HG03095 (cell line): Measurements from ENCODE around the gene NFIX.

Source experiments
- ATAC-seq: cut with Tn5 transposase; IDR thresholded peaks from one replicate; pipeline ENCODE4 v1.9.1; 2021; ENCODE audit warnings: moderate library complexity; ENCODE audit not compliant: unreplicated experiment

NFIX gene

DNA sequence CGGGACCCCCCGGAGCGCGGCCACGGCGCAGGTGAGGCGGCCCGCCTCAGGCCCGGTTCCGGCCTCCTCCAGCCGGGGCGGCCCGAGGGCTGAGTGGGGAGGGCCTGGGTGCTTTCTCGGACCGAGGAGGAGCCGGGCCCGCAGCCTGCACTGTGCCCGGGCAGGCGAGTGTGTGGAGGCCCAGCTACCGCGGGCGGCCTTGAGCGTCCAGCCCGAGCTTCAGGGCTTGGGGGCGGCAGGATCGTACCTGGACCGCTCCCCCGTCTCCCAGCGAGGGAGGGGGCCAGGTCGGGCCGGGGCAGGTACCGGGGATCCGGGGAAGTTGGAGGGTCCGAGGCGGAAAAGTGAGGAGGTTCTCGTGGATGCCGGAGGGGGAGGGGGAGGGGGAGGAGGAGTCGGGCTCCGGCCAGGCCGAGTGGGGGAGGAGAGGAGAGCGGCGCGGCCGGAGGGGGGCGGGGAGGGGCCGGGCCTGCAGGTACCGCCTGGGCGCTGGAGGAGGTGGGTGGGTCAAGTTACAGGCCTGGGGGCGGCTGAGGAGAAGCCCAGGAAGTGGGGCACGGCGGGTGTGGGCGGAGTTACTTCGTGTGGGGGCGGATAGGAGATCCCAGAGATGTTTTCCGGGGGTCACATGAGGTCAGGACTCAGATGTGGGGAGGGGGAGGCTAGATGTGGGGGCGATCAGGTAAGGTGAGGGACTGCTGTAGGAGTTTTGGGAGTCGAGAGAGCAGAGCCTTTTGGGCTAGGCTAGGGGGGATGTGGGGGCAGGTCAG lies 123.3 kb downstream of the NFIX start:
- no peak for ATAC-seq

DNA sequence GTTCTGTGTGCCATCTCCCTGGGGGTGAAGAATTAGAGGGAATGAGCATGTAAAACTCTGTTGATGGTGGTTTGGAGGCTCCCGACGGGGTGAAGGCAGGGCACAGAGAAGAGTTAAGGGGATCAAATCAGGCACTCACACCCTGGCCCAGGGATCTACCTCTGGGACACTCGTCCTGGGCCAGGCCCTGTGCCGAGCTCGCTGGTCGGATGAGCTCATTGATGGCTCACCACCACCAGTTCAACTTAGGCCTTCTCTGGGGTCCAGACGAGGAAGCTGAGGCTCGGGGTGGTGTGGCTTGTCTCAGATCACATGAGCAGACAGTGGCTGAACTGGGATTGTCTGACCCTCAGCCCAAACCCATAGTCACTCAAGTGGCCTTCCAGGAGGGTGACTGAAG lies 124.4 kb downstream of the NFIX start:
- ATAC-seq = no peak

DNA sequence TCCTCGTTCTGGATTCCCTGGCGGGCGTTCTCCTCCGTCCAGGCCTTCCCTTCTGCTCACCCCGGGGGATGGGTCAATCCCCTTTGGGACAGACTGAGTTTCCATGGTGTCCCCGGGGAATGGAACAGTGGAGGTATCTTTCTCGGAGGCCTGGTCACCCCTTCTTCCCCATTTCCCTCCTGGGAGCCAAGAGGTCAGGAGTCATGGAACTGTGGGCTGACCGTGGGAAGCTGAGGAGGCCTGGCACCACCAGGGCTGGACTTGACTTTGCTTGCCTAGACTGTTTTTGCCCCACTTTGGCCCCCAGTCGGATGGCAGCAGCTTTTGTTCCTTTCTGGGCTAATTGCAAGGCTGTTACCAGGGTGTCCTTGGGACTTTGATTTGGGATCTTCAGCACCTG lies 124.8 kb downstream of the NFIX start:
- no peak for ATAC-seq

DNA sequence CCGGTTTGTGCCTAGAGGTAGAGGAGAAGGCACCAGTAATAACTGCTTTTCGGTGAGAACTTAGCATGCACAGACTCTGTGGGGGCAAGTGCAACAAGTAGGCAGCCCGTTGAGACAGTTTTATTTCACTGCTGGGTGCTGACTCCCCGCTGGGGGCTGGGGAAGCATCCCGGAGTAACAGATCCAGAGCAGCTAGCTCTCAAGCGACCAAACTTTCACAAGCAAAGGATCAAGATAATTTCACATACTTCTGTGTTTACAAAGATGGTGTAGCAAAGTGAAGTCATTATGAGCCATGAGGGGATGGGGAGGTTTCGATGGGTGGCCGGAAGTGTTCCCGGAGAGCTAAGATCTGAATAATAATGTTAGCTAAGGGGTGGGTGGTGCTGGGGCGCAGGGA lies 125.5 kb downstream of the NFIX start:
- ATAC-seq = no peak

- ATAC-seq = no peak
Measured at GRCh38 chr19:13121551-13122274, 126.4 kb downstream of the NFIX start.

DNA sequence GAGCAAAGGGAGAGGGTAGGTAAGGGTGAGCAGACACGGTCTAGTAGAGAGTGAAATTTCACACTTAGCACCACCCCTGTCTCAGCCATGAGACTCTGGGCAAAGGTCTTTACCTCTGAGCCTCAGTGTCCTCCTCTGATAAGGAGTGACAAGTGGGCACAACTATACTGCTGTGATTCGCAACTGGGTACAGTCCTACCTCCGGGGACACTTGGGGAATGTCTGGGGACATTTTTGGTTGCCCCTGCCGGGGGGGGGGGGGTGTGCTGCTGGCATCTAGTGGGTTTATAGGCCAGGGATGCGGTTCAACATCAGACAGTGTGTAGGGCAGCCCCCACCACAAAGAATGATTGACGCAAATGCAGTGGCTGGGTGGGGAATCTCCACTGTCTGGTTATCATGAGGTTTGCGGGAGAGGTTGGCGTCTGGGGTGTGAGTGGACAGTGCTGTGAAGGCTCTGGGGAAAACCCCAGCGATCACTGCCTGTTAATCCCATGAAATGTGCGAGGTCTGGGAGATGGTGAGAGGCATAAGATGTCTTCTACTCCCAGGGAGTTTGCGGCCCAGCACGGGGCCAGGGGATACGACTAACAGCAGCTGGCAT lies 127.1 kb downstream of the NFIX start:
- no peak for ATAC-seq

- ATAC-seq = no peak
Measured at GRCh38 chr19:13122980-13123957, 128.0 kb downstream of the NFIX start.

GRCh38 chr19:13127051-13127450 lies 131.8 kb downstream of the NFIX start:
- no peak for ATAC-seq

- no peak for ATAC-seq
Measured at GRCh38 chr19:13127811-13128575, 132.7 kb downstream of the NFIX start.

- ATAC-seq = no peak
Measured at GRCh38 chr19:13128583-13128982, 133.3 kb downstream of the NFIX start.

GRCh38 chr19:13129384-13129783 lies 134.1 kb downstream of the NFIX start:
- no peak for ATAC-seq

- ATAC-seq = no peak
Measured at GRCh38 chr19:13130886-13131490, 135.7 kb downstream of the NFIX start.

DNA sequence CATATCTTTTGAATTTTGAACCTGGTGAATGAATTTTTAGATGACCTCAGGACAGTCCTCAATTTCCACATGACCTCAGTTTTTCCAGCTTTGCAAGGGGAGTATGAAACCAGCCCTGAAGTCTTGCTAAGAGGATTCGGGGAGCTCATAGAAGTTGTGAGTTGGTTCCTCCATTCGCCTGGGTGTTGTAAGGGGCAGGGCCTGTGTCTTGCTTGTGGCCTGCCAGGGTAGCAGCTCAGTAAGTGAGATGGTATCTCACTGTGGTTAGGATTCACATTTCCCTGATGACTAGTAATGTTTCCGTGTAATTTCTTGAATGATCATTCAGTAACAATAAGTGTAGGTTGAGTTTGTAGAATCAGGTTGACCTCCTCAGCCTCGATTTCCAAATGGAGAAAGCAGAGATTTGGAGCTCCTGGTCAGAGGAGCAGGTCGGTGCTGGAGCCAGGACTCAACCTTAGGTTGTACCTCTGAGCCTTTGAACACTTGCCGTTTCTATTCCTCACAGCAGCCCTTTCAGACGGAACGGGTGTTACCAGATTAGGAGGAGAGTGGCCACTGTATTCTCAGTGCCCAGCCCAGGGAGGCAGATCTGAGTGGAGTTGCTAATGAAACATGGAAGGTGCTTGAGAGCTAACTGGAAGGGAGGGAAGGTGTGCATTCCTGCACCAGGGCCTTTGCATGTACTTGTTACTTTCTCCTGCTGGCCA lies 137.4 kb downstream of the NFIX start:
- ATAC-seq = no peak

GRCh38 chr19:13133241-13133870 lies 138.1 kb downstream of the NFIX start:
- ATAC-seq = no peak

DNA sequence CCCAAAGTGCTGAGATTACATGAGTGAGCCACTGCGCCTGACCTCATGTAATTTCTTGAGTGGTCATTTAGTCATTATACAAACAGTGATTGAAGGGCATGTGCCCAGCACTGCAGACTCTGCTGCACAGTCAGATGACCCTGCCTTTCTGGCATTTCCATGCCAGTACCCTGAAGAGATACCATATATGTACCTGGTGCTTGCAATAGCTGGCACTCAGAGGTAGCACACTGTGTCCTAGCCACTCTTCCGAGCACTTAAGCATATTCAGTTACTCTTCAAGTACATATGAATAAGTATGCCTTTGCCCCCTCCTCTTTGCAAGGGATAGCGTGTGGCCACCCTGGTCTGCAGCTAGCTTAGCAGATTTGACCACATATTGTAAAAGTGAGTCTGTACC lies 139.4 kb downstream of the NFIX start:
- no peak for ATAC-seq

DNA sequence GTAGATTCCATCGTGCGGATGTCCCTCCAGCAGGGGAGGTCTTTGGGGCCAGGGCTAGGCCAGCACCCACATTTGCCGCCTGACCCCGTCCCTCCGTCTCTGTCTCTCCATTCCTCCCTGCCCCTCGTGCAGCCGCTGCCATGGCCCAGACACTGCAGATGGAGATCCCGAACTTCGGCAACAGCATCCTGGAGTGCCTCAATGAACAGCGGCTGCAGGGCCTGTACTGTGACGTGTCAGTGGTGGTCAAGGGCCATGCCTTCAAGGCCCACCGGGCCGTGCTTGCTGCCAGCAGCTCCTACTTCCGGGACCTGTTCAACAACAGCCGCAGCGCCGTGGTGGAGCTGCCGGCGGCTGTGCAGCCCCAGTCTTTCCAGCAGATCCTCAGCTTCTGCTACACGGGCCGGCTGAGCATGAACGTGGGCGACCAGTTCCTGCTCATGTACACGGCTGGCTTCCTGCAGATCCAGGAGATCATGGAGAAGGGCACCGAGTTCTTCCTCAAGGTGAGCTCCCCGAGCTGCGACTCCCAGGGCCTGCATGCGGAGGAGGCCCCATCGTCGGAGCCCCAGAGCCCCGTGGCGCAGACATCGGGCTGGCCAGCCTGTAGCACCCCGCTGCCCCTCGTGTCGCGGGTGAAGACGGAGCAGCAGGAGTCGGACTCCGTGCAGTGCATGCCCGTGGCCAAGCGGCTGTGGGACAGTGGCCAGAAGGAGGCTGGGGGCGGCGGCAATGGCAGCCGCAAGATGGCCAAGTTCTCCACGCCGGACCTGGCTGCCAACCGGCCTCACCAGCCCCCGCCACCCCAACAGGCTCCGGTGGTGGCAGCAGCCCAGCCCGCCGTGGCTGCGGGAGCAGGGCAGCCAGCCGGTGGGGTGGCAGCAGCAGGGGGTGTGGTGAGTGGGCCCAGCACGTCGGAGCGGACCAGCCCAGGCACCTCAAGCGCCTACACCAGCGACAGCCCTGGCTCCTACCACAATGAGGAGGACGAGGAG lies 140.1 kb downstream of the NFIX start:
- no peak for ATAC-seq

DNA sequence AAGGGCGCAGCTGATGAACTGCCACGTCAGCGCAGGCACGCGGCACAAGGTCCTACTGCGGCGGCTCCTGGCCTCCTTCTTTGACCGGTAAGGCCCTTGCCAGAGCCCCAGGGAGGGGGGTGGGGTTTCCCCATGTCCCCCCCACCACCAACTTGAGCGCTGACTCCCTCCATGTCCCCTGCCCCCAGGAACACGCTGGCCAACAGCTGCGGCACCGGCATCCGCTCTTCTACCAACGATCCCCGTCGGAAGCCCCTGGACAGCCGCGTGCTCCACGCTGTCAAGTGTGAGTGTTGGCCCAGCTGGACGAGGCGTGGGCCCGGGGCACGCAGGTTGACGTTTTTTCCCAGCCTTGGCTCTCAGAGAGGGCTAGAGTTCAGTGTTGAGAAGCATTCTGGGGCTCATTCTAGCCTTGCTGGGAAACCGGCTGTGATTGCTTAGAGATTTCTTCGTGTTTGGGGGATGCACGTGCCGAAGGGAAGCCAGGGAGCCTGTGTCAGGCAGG lies 142.1 kb downstream of the NFIX start:
- ATAC-seq = no peak
